ENCODE measurements around the gene KRT86.

GRCh38 chr12:52331039-52331438 lies 56.6 kb downstream of the KRT86 start:
- TF ChIP-seq CTCF (IDR thresholded peaks at IDR 0.05) (no peak), POLR2A (IDR thresholded peaks at IDR 0.05) (no peak)
